Suppressor macrophage treated with lipopolysaccharide for 1 hour (primary cell): ENCODE results near the gene DMRTB1.

Experiments used
- DNase-seq, 3 donors: peaks; one replicate each; pipeline ENCODE4 v3.0.0-alpha.2; 2020 to 2022

DMRTB1 gene

DNA sequence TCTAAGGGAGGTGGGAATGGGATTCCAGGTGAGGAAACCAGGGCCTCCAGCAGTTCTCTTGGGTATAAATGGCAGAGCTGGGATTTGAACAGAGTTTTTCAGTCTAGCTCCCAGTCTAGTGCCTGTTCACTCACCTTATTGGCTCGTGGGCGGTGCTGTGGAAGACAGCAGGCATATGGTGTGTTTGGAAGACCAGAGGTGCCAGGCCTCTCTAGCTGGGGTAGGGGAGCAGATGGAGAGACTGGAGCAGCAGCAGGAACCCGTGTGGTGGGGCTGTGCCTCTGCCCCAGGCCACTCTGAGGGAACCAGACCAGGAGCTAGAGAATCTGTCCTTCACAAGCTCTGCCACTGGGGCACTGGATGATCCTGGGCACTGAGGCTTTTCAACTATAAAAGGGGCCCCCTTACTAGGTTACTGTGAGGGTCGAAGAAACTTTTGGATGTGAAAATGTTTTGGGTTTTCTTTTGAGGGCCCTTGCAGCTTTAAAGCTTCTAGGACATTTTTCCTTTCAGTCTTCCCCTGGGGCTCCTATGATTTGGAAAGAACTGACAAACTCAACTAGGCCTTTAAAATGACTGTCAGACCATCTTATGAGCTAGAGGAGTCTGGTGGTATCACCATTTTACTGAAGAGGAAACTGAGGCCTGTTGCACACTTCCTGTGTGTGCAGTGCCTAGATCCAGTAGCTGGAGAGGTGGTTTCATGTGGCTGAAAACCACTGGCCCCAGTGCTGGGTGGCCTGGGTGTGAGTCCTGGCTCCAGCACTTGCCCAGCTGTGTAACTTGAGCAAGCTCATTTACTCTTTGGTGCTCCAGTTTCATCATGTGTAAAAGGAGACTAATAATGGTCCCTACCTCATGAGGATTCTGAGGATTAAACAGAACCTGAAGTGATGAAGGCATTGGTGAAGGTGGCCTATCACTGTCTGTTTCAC lies 6.1 kb downstream of the DMRTB1 start:
- DNase-seq: no peak

DNA sequence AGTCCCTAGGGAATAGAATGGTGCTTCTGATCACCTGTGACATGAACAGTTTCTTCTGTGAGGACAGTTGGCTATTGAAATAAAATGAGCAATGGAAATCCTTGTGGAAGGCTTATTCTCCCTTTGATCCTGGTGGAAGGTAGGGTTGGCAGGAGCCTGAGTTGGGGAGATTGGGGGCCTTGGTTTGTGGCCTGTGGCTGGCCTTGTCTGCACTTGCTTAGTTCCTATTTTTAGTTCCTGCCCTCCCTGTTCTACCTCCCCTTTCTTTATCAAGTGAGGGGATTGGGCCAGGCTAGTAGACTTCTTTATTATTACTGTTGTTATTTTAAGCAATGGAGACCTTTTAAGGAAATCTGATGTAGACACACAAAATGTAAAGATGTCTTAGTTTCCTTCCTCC lies 8.2 kb downstream of the DMRTB1 start:
- no peak for DNase-seq

DNA sequence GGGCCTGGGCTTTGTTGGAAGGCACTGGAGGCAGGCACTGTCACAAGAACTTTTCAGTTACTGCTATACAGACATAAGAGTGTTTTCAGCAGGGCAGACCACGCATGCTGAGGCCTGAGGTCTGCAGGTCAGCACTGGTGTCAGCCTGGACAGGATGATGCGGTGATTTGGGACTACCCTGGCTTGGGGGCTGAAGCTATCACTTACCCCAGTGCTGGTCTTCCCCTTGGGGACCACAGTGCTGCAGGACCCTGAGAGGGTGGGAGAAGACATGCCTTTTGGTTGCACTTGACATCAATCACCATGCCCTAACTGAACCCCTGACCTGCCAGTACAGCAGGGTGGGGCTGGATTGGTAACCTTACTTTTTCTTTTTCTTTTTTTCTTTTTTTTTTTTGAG lies 9.2 kb downstream of the DMRTB1 start:
- DNase-seq: no peak

DNA sequence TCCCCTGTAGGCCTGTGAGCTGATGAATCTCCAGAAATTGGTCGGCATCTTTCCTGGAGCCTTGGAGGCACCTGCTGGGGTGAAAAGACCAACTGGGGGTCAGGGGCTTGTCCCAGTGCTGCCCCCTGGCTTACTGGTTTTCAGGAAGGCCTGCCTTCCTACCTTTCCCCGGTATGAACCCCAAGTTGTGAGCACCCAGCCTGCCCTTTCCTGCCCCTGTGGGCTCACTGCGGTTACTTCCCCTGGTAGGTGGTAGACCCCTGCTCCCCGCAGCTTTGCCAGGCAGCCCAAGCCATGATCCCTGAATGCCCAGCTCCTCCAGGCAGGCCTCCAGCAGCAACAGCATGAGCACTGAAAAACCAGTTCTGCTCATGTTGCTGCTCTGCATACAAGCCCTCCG lies 10.2 kb downstream of the DMRTB1 start:
- no peak for DNase-seq

DNA sequence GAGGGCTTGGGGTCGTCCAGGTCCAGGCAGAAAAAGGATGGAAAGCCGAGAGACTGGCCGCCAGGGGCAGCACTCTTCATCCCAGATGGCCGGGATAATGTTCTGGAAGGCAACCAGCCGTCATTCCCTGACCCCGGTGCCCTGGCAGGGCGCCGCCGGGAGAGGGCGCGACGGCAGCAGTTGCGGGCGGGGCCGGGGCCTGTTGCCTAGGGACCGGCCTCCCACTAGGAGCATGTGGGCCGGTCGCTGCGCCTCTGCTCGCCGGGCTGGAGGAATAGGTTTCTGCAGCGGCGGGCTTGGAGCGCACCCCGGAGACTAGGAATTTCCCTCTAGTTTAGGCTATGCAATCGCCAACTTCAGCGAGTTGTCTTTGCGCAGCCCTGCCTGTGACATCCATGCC lies 11.0 kb downstream of the DMRTB1 start:
- DNase-seq: peak in 2 of 3 donors; percentile 8 to 14

DNA sequence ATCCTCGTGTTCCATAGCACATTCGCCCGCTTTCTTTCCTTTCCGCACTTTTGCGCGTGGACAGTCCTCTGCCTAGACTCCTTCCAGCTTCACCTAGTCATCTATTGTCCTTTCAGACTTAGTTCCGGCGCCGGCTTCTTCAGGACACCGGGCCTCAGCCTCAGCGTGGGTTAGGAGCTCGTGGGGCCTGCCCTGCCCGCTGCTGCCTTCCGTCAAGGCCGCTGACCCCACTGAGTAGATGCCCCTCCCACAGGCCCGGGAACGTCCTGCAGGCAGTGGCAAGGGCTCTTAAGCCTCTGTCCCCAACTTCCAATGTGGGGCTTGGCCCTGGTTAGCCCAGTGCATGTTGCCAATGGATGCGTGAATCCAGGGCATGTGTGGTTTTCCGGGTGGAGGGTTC lies 11.4 kb downstream of the DMRTB1 start:
- no peak for DNase-seq

DNA sequence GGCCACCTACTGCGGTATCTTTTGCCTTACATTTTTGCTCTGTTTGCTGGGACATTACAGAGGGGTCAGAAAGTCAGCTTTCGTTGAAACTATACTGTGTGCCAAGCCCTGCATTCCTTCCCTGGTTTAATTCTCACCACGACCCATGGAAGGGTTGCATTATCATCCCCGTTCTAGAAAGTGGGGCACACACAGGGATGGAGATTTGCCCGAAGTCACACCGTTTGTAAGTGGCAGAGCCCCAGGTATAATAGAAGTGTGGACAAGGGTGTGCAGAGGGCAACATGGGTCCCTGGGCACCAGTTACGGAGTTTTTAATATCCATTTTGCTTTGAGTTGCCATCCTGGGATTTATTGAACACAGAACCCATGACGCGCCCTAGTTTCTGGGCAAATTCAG lies 11.8 kb downstream of the DMRTB1 start:
- DNase-seq: no peak

DNA sequence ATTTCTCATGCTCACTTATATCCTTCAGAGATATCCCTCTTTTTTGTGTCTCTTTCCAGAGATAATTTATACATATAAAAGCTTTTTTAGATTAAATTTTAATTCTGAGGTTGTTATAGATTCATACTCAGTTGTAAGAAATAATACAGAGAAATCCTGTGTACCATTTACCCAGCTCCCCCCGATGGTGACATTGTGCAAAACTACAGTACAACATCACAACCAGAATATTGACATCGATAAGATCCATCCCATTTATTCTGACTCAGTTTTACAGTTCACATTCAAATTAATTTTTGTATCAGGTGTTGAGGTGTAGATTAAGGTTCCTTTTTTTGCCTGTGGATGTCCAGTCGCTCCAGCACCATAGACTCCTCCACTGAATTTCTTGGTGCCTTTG lies 14.3 kb downstream of the DMRTB1 start:
- DNase-seq: peak in 2 of 3 donors; percentile 7 to 22

DNA sequence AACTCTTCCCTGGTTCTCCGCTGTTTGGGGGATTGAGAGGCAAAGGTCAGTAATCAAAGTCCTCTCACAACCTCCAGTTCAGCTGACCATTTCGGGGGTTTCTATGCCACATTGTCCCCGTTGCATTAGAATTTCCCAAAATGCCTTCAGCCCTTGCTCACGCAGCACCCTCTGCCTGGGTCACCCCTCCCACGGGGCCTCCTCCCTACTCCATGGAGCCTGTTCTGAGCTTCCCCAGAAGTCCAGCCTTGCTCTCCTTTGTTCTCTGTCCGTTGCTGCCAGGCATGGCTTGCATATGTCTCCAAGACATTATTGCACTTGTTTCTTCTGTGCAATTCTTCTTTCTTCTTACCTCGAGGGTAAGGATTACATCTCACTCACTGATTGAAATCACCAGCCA lies 16.5 kb downstream of the DMRTB1 start:
- no peak for DNase-seq

DNA sequence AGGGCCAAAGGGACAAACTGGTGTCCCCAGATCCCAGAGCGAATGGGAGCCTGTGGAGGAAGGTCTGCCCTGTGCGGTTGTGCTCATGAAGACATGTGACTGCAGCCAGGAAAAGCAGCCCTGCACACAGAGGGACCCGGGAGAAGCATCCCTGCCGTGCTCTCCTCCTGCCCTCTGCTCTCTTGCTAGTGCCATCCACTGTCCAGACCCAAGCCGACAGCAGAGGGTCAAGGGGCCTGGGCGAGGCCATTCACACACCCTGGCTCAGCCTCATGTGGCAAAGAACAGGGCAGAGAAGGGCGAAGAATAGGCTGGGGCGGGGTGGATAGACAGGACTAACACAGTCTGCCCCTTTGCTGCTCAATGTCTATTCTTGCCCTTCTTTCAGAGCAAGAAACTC lies 17.4 kb downstream of the DMRTB1 start:
- no peak for DNase-seq

DNA sequence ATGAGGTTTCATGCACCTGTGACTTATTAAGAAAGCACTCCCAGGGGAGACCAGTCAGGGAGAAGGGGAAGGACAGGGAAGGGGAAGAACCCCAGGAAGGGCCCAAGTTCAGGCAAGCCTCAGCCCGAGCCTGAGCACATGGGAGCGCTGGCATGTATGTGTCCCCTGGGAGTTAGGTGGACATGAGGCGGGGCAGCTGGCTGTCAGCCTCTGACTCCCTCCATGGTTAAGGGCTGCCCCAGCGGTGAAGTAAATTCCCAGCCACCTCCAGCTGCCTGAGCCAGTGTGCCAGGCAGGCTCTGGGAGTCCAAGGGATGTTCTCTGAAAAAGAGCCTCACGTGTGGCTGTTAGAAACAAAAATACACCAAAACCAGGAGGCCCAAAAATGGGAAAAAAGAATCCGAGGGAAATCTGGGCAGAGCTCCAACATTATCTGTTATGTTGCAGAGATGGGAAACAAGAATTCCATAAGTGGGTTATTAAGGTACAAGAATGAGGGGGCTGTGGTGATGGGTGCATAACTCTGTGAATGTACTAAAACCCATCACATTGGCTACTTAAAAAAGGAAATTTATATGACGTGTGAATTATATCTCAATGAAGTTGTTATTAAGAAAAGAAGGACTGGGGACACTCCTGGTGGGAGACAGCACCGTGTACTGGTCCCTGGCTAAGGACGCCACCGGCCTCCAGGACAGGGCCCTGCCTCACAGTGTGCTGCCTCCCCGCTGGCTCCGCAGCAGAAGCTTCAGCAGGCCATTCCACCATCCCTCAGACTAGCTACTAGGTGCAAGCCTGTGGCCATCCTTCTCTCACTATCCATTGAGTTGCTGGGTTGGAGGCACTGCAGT lies 18.7 kb downstream of the DMRTB1 start:
- DNase-seq: no peak

DNA sequence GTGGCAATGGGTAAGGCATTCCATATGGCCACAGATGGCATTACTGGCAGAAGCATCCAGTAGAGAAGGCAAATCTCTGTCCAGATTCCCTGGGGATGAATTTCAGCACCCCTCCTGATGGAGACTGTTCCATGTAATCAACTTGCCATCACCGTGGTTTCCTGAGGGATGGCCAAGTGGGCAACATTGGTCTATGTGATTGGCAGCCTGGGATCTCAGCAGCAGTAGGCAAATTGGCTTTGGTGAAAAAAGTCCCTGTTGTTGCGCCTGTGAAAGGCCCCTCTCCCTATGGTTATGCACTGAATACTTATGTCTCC lies 19.3 kb downstream of the DMRTB1 start:
- no peak for DNase-seq

DNA sequence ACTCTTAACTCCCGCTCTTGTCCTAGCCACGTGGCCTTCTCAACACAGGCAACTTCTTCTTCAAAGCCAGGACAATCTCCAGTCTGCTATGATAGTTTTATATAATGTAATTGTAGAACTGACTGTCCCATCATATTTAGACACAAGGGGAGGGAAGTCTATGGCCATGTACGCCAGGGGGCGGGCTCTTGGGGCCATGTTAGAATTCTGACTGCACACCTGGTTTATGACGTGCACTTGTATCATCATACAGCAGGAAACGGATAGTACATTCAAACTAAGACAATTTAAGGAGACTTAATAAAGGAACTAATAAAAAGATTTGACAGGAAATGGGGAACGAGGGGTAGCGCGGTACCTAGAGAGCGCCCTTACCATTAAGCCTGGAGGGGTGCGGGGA lies 21.5 kb downstream of the DMRTB1 start:
- no peak for DNase-seq

DNA sequence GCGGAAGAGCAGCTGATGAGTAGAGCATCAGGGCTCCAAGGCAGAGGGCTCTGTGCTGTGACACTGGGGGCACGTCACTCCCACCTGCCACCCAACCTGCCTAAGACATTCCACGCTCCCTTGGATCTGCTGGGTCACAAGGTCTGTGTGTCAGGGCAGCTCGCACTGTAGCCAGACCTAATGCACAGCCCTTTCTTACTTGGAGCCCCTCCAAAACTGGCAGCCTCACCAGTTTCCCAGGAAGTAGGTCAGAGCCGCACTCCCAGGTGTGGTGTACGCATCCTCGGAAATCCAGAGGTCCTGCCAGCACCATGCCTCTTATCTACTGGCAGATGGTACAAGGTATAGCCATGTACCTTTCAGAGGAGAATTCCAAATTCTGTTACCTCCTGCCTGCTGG lies 22.3 kb downstream of the DMRTB1 start:
- no peak for DNase-seq

DNA sequence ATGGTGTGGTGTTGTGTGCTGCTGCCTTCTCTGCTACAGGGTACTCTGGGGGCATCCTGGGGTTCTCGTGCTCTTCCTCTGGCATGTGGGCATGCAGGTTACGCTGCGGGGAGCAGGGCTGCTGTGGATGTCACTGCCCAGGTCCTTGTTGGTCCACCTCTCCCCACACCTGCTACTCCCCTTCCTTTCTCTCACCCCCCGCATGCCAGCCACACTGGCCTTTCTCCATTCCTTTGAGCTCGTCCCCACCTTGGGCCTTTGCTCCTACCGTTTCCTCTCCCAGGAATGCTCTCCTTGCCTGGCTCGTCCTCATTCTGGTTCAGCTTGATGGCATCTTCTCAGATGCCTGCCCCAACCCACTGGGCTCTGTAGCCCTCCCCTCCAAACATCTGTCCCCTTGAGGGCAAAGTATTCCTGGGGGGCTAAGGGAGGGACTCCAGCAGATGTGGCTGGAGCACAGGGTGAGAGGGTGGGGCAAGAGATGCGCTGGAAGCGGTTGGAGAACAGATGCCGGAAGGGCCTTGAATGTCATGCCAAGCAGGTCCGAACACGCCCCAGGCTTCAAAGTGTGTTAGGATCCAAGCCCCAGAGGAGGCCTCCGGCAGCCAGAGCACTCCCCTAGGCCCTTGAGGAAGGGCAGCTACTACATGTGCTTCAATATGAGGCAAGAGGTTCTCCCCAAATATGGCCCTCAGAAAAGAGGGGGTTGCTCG lies 23.4 kb downstream of the DMRTB1 start:
- no peak for DNase-seq

DNA sequence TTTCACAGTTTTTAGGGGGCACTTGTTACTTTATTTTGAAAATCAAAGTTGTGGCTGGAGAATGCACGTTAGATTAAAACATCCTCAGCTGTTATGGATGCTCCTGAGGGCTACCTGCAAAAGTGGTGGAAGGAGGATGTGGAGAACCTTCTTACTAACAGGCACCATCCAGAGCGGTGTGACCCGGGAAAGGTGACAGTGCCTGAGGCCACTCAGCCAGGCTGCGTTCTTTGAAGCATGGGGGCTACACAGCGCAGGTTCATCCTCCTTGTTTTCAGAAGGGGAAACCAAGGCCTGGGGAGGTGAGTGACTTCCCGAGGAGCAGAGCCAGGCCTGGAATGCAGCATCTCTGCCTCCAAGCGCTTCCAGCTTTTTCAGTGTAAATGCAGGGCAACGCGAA lies 24.0 kb downstream of the DMRTB1 start:
- no peak for DNase-seq

DNA sequence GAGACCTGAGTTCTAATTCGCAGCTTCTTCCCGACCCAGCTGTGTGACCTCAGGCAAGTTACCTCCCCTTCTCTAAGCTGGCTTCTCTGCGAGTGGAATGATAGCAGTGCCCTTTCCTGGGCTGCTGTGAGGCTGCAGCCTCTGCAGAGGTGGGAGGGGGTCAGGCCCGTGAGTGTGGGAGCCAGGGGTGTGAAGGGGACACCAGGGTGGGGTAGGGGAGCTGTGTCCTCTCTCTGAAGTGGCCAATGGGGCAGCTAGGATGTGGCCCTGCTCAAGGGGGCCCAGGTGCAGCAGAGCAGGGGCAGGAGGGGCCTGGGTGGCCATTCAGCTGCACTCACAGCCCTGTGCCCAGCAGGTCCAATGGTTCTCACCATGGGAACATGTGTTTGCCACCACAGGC lies 24.5 kb downstream of the DMRTB1 start:
- no peak for DNase-seq

DNA sequence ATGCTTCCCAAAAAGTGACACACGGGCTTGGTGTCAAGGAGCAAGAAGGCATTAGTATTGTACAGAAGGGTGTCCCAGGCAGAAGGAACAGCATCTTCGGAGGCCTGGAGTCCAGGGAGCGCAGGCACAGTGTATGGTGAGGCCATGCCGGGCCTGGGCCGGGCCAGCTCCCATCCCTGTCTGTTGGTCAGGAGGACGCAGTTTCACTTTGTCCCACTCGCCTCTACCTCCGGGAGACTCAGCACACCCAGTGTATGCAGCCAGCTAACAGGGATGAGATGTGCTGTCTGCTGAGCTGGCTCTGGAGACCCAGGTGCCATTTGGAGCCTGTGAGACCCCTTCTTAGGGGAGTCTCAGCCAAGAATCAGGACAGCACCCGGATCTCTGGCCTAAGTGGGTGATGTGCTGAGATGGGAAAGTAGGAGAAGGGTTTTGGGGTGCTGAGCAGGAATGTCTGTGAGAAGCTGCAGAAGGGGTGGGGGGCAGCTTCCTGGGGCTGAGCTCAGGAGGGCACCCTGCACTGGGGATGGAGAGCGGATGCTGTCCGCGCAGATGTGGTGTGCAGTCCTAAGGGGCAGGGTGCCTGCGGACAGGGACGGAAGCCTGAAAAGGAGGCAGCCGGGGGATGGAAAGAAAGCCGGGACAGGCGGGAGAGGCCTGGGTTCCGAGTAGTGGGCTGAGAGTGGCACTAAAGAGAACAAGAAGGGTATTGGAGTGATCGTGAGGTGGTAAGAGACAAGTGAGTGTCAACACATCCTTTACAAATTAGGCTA lies 25.7 kb downstream of the DMRTB1 start:
- DNase-seq: no peak

DNA sequence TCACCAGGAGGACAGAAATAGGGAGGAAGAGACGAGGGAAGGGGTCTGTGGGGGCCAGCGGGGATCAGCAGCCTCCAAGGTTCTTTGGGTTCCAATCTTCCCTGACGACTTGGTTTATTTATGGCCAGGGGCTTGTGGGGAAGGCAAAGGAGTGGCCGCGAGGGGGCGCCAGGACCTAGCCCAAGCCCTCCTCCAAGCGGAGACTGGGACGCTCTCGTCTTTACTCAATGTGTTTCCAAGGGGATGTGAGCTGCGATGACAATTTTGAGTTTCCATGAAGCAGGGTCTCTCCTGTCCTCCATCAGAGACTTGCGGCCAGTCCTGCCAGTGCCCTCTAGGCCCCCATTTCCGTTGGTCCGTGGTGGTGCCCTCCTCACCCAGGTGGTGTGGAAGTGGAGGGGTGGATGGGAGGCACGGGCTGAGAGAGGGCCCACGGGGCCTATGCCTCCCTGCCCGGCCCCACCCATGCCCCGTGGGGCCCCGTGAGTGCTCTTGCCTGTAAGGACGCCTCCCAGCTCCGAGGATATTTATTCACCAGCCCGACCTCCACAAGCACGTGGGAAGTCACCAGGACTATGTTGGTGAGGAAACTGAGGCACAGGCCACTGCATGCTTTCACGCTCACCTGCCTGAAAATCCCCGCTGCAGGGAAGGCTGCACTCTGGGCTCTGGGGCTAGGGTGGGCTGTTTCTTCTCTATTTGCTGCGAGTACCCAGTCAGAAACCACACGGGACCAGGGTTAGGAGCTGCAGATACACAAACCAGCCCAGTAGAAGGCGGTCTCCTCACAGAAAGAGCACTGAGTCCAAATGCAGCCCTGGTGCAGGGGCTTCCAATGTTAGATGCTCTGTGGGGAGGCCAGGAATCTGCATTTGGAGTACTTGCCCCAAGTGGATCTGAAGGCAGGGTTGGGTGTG lies 26.5 kb downstream of the DMRTB1 start:
- DNase-seq: peak; percentile 66 to 92 (median 80)

DNA sequence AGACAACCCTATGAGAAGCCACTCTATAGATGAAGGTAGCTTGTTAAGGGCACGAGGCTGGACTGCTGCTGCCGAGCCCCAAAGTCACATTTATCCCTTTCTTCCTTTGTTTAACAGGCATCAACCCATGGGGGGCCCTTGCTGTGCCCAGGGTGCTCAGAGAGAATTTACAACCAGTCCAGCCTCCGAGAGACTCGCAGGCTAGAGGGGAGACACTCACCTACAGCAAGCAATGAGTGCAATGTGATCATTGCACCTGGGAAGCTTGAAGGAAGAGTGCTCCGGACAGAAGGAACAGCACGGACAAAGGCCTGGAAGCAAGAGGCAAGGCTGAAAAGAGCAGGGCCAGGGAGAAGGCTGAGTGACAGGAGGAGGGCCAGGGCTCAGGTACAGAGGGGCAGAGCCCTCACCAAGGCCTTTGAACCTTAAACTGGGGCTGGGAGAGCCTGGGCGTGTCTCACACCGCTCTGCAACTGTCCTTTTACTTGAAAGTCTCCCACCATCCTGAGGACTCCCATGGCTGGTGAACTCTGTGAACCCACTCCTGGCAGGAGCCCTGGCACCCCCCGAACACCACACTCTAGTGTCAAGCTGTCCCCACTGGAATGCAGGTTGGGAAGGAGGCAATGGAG lies 27.3 kb downstream of the DMRTB1 start:
- no peak for DNase-seq

DNA sequence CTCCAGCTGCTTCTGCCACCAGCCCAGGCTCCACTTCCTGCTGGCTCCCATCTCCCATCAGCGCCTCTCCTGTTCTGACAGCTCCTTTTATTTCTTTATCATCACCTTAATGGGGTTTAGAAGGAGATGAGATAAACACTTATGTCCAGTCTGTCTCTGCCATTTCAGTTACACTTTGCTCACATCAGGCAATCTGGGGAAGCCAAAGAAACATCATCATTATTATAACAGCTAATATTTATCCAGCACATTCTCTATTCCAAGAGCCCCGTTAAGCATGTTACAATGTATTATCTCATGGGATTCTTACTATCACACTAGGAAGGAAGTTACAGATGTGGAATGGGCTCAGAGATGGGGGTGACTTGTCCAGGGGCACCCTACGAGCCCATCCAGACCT lies 31.2 kb downstream of the DMRTB1 start:
- no peak for DNase-seq
